Fibroblast of pulmonary artery (primary cell): Measurements from ENCODE around the gene PRAC2.
"Not testable (repeated sequence)": the region's sequence is repeated elsewhere in the genome, so short reads cannot be mapped to it uniquely, and the experiment has no call there.

Source experiments
- DNase-seq: peaks from one replicate; pipeline ENCODE4 v3.0.0-alpha.2; 2010; ENCODE audit warnings: low read depth
- H3K4me3 ChIP-seq: replicated peaks from 2 replicates; pipeline ENCODE4 v1.5.1; 2011; ENCODE audit warnings: low read depth, mild to moderate bottlenecking, control low read depth, low read length, moderate library complexity
- CTCF ChIP-seq: IDR thresholded peaks from 2 replicates; pipeline ENCODE4 v1.5.1; 2011; ENCODE audit warnings: mild to moderate bottlenecking, control low read depth, low read length, inconsistent platforms; ENCODE audit errors: missing control alignments

Gene PRAC2

GRCh38 chr17:48692049-48692448 is 30.9 kb upstream of the PRAC2 start:
- TF ChIP-seq CTCF = no peak
- no peak for DNase-seq
- no peak overlapping the region for H3K4me3 ChIP-seq

- DNase-seq = no peak
- H3K4me3 ChIP-seq = no peak overlapping the region
- TF ChIP-seq CTCF = no peak
Observed at GRCh38 chr17:48693178-48693577, 29.8 kb upstream of the PRAC2 start.

- TF ChIP-seq CTCF = no peak
- H3K4me3 ChIP-seq = no peak overlapping the region
- no peak for DNase-seq
Observed at GRCh38 chr17:48701864-48702532, 21.0 kb upstream of the PRAC2 start.

- TF ChIP-seq CTCF = no peak
- DNase-seq = no peak
Observed at GRCh38 chr17:48704361-48705248, 18.4 kb upstream of the PRAC2 start.

GRCh38 chr17:48711128-48711527 is 11.9 kb upstream of the PRAC2 start:
- DNase-seq = no peak
- H3K4me3 ChIP-seq = no peak overlapping the region
- no peak for TF ChIP-seq CTCF

More at GRCh38 chr17:48704361-48705248, 18.4 kb upstream of the PRAC2 start:
- H3K4me3 ChIP-seq = no peak overlapping the region

GRCh38 chr17:48715496-48716399 is 7.2 kb upstream of the PRAC2 start:
- TF ChIP-seq CTCF = no peak

GRCh38 chr17:48716549-48716948 is 6.4 kb upstream of the PRAC2 start:
- DNase-seq, H3K4me3 ChIP-seq: not testable (repeated sequence)

More at GRCh38 chr17:48715496-48716399, 7.2 kb upstream of the PRAC2 start:
- H3K4me3 ChIP-seq = no peak overlapping the region
- no peak for DNase-seq
